WTC11 (cell line): Measurements from ENCODE around the gene CAPN12. TPM values are rescaled to one million over a fixed set of nuclear protein-coding genes. Genes with fewer than 3 reads are reported as not detected.
"Not testable (repeated sequence)": the region's sequence is repeated elsewhere in the genome, so short reads cannot be mapped to it uniquely, and the experiment has no call there.

Source experiments
- ATAC-seq: fragments of 200-7000 bp; cut with Tn5 transposase; 2 replicates; pipeline ENCODE4 v1.10.0; 2021; ENCODE audit warnings: mild to moderate bottlenecking, moderate library complexity
- CTCF ChIA-PET: fragments of 300-600 bp; sonication (Branson Sonifier 250); formaldehyde crosslinking; loops from one replicate; lab custom pipeline; 2021; ENCODE audit warnings: antibody characterized with exemption; lab: Charles Lee
- POLR2A ChIA-PET: fragments of 350-600 bp; sonication (Branson Sonifier 250); formaldehyde crosslinking; loops from one replicate; lab custom pipeline; 2021; ENCODE audit warnings: antibody characterized with exemption; lab: Charles Lee
- DNase-seq: peaks from one replicate; pipeline ENCODE4 v3.0.0; 2021; ENCODE audit warnings: low spot score
- H3K27ac Mint-ChIP-seq: 2 replicates; pipeline ENCODE4 v1.8.0; 2021; ENCODE audit warnings: mixed read lengths
- H3K27me3 Mint-ChIP-seq: 2 replicates; pipeline ENCODE4 v1.8.0; 2021; ENCODE audit warnings: low read depth, mild to moderate bottlenecking, moderate library complexity, mixed read lengths
- H3K36me3 Mint-ChIP-seq: 2 replicates; pipeline ENCODE4 v1.8.0; 2021; ENCODE audit warnings: mixed read lengths
- H3K4me1 Mint-ChIP-seq: 2 replicates; pipeline ENCODE4 v1.8.0; 2022; ENCODE audit warnings: mixed read lengths
- H3K4me3 Mint-ChIP-seq: 2 replicates; pipeline ENCODE4 v1.8.0; 2021; ENCODE audit warnings: mild to moderate bottlenecking, moderate library complexity, mixed read lengths
- H3K9me3 Mint-ChIP-seq: 2 replicates; pipeline ENCODE4 v1.8.0; 2021; ENCODE audit warnings: mixed read lengths
- ATF1 ChIP-seq: sonication (generic); formaldehyde crosslinking; IDR thresholded peaks from 2 replicates; pipeline ENCODE4 v1.8.1; 2023; ENCODE audit warnings: mild to moderate bottlenecking, moderate library complexity, missing genetic modification reagents
- FOXK1 ChIP-seq: sonication (generic); formaldehyde crosslinking; IDR thresholded peaks from 2 replicates; pipeline ENCODE4 v1.8.0; 2022; ENCODE audit warnings: mild to moderate bottlenecking, moderate library complexity, missing genetic modification reagents
- FOXP1 ChIP-seq: sonication (generic); formaldehyde crosslinking; IDR thresholded peaks from 2 replicates; pipeline ENCODE4 v1.8.0; 2022; ENCODE audit warnings: missing genetic modification reagents, mild to moderate bottlenecking, moderate library complexity, borderline replicate concordance
- GABPB1 ChIP-seq: sonication (generic); formaldehyde crosslinking; IDR thresholded peaks from 2 replicates; pipeline ENCODE4 v1.8.1; 2023; ENCODE audit warnings: mild to moderate bottlenecking, missing genetic modification reagents
- NFYB ChIP-seq: sonication (generic); formaldehyde crosslinking; conservative IDR thresholded peaks from 2 replicates; pipeline ENCODE4 v1.8.0; 2022; ENCODE audit warnings: low read depth, missing genetic modification reagents
- NR1H2 ChIP-seq: sonication (generic); formaldehyde crosslinking; IDR thresholded peaks from 2 replicates; pipeline ENCODE4 v1.9.0; 2021; ENCODE audit warnings: mild to moderate bottlenecking, moderate library complexity, missing genetic modification reagents
- NR3C1 ChIP-seq: sonication (generic); formaldehyde crosslinking; conservative IDR thresholded peaks from 2 replicates; pipeline ENCODE4 v1.8.1; 2023; ENCODE audit warnings: low read depth, mild to moderate bottlenecking, missing genetic modification reagents
- SMAD4 ChIP-seq: sonication (generic); formaldehyde crosslinking; IDR thresholded peaks from 2 replicates; pipeline ENCODE4 v1.8.0; 2022; ENCODE audit warnings: mild to moderate bottlenecking, missing genetic modification reagents
- ZNF232 ChIP-seq: sonication (generic); formaldehyde crosslinking; IDR thresholded peaks from 2 replicates; pipeline ENCODE4 v1.8.0; 2022; ENCODE audit warnings: mild to moderate bottlenecking, missing genetic modification reagents
- ZNF416 ChIP-seq: fragments of 250-450 bp; sonication (Bioruptor Pico); IDR thresholded peaks from 2 replicates; pipeline ENCODE4 v1.9.0; 2021; ENCODE audit warnings: mild to moderate bottlenecking, inconsistent platforms
- ZNF425 ChIP-seq: fragments of 250-450 bp; sonication (Bioruptor Pico); conservative IDR thresholded peaks from 2 replicates; pipeline ENCODE4 v1.9.0; 2021; ENCODE audit warnings: mild to moderate bottlenecking
- total RNA-seq: library from RNA; stranded (reverse); gene quantifications from 3 replicates; pipeline ENCODE4 v1.2.3, GENCODE V29; 2021
- TF ChIP-seq, protein P1 (sequence below): fragments of 250-450 bp; sonication (Bioruptor Pico); IDR thresholded peaks from 2 replicates; pipeline ENCODE4 v1.9.0; 2021; ENCODE audit warnings: mild to moderate bottlenecking, borderline replicate concordance
- TF ChIP-seq, protein P2 (sequence below): sonication (generic); formaldehyde crosslinking; IDR thresholded peaks from 2 replicates; pipeline ENCODE4 v1.8.1; 2022; ENCODE audit warnings: low read depth, missing genetic modification reagents, borderline replicate concordance

CAPN12 gene
- total RNA-seq, 1 experiment from 2014 or later = 9.6 TPM

DNA sequence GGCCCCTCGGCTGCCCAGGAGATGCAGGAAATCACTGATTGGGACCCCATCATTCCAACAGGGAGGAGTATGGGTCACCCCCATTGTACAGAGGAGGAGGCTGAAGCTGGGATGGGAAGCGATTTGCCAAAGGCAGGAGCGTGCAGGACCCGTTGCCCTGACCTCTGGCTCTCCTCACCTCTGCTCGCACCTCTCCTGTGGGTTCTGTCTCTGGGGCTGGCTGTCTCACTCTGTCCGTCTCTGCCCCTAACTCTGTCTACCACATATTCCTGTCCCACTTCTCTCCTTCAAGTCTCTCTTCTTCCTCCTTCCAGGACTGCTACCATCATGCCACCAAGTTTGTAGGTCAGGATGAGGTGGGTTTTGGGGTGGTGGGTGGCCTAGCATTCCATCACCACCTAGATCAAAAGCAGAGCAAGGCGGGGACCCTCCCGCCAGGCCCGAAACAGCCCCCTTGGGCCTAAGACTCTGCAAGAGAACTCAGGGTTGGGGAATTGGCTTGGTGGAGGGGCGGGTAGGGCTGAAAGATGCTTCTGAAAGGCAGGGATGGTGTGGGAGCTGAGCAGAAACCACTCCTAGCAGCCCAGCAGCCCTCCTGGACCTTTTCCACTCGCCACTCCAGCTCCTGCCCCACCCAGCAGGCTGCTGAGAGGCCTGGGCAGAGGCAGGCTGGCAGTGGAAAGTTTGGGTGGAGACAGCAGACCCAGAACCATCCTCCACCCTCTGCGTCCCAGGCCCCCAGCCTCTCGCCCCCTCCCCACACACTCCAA lies 30.1 kb upstream of the CAPN12 start (continued):
- TF ChIP-seq, protein P1, sequence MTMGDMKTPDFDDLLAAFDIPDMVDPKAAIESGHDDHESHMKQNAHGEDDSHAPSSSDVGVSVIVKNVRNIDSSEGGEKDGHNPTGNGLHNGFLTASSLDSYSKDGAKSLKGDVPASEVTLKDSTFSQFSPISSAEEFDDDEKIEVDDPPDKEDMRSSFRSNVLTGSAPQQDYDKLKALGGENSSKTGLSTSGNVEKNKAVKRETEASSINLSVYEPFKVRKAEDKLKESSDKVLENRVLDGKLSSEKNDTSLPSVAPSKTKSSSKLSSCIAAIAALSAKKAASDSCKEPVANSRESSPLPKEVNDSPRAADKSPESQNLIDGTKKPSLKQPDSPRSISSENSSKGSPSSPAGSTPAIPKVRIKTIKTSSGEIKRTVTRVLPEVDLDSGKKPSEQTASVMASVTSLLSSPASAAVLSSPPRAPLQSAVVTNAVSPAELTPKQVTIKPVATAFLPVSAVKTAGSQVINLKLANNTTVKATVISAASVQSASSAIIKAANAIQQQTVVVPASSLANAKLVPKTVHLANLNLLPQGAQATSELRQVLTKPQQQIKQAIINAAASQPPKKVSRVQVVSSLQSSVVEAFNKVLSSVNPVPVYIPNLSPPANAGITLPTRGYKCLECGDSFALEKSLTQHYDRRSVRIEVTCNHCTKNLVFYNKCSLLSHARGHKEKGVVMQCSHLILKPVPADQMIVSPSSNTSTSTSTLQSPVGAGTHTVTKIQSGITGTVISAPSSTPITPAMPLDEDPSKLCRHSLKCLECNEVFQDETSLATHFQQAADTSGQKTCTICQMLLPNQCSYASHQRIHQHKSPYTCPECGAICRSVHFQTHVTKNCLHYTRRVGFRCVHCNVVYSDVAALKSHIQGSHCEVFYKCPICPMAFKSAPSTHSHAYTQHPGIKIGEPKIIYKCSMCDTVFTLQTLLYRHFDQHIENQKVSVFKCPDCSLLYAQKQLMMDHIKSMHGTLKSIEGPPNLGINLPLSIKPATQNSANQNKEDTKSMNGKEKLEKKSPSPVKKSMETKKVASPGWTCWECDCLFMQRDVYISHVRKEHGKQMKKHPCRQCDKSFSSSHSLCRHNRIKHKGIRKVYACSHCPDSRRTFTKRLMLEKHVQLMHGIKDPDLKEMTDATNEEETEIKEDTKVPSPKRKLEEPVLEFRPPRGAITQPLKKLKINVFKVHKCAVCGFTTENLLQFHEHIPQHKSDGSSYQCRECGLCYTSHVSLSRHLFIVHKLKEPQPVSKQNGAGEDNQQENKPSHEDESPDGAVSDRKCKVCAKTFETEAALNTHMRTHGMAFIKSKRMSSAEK (CRISPR knock-in tag) = no peak

DNA sequence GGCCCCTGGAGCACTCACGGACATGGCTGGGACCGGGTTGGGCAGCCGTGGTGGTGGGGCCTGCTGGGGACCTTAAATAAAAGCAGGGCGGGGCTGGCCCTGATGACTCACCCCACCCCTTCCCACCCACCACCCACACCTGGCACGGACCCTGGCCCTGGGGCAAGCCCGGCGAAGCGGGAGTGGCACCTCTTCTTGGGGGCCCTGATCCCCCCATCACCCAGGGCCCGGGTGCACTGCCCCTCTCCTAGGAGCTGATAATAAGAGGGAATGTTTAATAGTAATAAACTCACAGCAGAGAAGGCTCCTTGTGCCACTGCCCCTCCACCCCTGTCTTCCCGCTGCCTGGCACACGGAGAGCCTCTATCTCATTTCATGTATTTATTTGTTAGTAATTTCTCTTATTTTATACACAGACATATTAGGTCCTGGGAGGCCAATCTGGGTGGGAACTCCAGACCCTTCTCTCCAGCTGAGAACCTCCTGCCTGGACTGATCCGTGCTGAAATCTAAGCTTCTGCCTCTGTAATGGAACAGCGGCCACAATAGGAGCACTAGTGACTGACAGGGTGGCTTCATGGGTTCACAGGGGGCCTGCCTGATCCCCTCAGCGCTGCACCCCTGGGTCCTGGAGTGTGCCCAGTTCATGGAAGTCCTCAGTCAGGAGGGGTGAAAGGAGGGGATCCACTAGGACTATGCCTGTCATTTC lies 29.3 kb upstream of the CAPN12 start, which contains the start of gene LGALS7:
Gene LGALS7, minus strand, starts transcription at position 49 of the 709 bp plus-strand sequence. Its CDS starts 25 bp downstream, at position 24.
- CTCF ChIA-PET = interaction anchor here (0.7 kb wide), 1 partner anchor 19 kb away, joined by 4 read pairs; no protein-coding TSS in a partner anchor
- TF ChIP-seq ZNF232 (CRISPR knock-in tag) (no peak), FOXK1 (CRISPR knock-in tag) (no peak), ZNF416 (no peak), FOXP1 (CRISPR knock-in tag) (no peak), NR1H2 (CRISPR knock-in tag) (no peak), ATF1 (CRISPR knock-in tag) (no peak), SMAD4 (CRISPR knock-in tag) (no peak), NFYB (CRISPR knock-in tag) (no peak), GABPB1 (CRISPR knock-in tag) (no peak), NR3C1 (CRISPR knock-in tag) (no peak), ZNF425 (no peak)
- TF ChIP-seq, protein P2, sequence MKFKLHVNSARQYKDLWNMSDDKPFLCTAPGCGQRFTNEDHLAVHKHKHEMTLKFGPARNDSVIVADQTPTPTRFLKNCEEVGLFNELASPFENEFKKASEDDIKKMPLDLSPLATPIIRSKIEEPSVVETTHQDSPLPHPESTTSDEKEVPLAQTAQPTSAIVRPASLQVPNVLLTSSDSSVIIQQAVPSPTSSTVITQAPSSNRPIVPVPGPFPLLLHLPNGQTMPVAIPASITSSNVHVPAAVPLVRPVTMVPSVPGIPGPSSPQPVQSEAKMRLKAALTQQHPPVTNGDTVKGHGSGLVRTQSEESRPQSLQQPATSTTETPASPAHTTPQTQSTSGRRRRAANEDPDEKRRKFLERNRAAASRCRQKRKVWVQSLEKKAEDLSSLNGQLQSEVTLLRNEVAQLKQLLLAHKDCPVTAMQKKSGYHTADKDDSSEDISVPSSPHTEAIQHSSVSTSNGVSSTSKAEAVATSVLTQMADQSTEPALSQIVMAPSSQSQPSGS = no peak
- TF ChIP-seq, all 79 proteins: peak for 0
- POLR2A ChIA-PET = no interaction called here
- H3K27me3 Mint-ChIP-seq = peaks cover 5% of the 10 kb centered on the region
- H3K36me3 Mint-ChIP-seq = no peaks in the 10 kb centered on the region
- no peaks in the 10 kb centered on the region for H3K9me3 Mint-ChIP-seq
- no peak within 1 kb of the TSS for H3K4me3 Mint-ChIP-seq
- no peak for ATAC-seq
- H3K4me1 Mint-ChIP-seq = peaks cover 5% of the 10 kb centered on the region
- no peak for DNase-seq
- H3K27ac Mint-ChIP-seq = no peak within 1 kb of the TSS

- H3K4me1 Mint-ChIP-seq, POLR2A ChIA-PET, H3K36me3 Mint-ChIP-seq, H3K27me3 Mint-ChIP-seq, DNase-seq, CTCF ChIA-PET, H3K27ac Mint-ChIP-seq, H3K9me3 Mint-ChIP-seq, H3K4me3 Mint-ChIP-seq: not testable (repeated sequence)
- peak; percentile 56 for ATAC-seq
These were observed 27.3 kb upstream of the CAPN12 start for GRCh38 chr19:38771569-38771968.

DNA sequence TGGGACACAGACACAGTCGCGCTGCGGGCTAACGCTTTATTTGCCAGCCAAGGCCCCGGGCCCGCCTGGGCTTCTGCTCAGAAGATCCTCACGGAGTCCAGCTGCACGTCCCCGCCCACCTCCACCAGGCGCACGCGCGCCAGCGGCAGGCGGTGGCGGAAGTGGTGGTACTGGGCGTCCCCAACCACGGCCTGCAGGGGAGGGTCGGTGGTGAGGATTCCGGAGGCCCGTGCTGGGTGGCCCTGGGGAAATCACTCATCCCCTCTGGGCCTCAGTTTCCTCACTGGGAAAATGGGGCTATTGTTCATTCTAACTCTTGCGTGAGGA lies 26.6 kb upstream of the CAPN12 start:
- POLR2A ChIA-PET, DNase-seq, H3K36me3 Mint-ChIP-seq, H3K4me1 Mint-ChIP-seq, H3K27me3 Mint-ChIP-seq, H3K9me3 Mint-ChIP-seq, H3K4me3 Mint-ChIP-seq, CTCF ChIA-PET, H3K27ac Mint-ChIP-seq: not testable (repeated sequence)
- peak; percentile 76 for ATAC-seq

GRCh38 chr19:38770228-38770948 lies 26.1 kb upstream of the CAPN12 start:
- ATAC-seq = peak; percentile 2; the same call in 1 of the 2 replicates
- POLR2A ChIA-PET = interaction anchor here (0.9 to 1.2 kb wide), 2 partner anchors 36 to 82 kb away, joined by 3 to 4 read pairs; no protein-coding TSS in a partner anchor
- CTCF ChIA-PET = interaction anchor here (0.5 to 1.7 kb wide), 24 partner anchors 9 to 893 kb away, joined by 3 to 27 read pairs (median 7); partner anchors contain the start of genes ACTN4, CAPN12, CCER2 and ECH1
- H3K27me3 Mint-ChIP-seq, H3K36me3 Mint-ChIP-seq, H3K27ac Mint-ChIP-seq, H3K4me1 Mint-ChIP-seq, H3K9me3 Mint-ChIP-seq, H3K4me3 Mint-ChIP-seq: not testable (repeated sequence)
- peak; percentile 17 for DNase-seq
